Ovary (tissue), 9 donors: ENCODE measurements around the gene TTC29. TPM values are rescaled to one million over a fixed set of nuclear protein-coding genes. Genes with fewer than 3 reads are reported as not detected.

ENCODE experiments used
- DNase-seq, 5 donors: peaks; one replicate each; pipeline ENCODE4 v3.0.0-alpha.2; 2019 to 2020
- H3K27ac ChIP-seq, 2 donors: fragments of 200-600 bp; one replicate each; pipeline versions ENCODE4 v1.5.1 to v1.8.0; 2019 to 2022
- H3K27me3 ChIP-seq: fragments of 200-600 bp; one replicate; pipeline ENCODE4 v1.8.0; 2022
- H3K36me3 ChIP-seq: fragments of 200-600 bp; sonication (generic); one replicate; pipeline ENCODE4 v1.5.1; 2019
- H3K4me1 ChIP-seq: one replicate; pipeline ENCODE4 v1.8.1; 2013; ENCODE audit warnings: mild to moderate bottlenecking, moderate library complexity; ENCODE audit not compliant: insufficient read depth
- H3K4me3 ChIP-seq: fragments of 200-600 bp; sonication (generic); one replicate; pipeline ENCODE4 v1.5.1; 2017
- H3K9me3 ChIP-seq, 2 donors: fragments of 200-600 bp in 1 of 2; sonication (generic) in 1 of 2; one replicate each; pipeline versions ENCODE4 v1.5.1 to v1.8.1; 2013 to 2019; ENCODE audit warnings: mild to moderate bottlenecking in 1 of 2, moderate library complexity in 1 of 2
- CTCF ChIP-seq, 3 donors: fragments of 450-650 bp in 2 of 3; fragments of 200-600 bp in 1 of 3; IDR thresholded peaks; one replicate each; pipeline versions ENCODE4 v1.5.1 to v1.8.0; 2016 to 2022; ENCODE audit warnings: antibody characterized with exemption in 3 of 3, mild to moderate bottlenecking in 1 of 3
- EP300 ChIP-seq: sonication (generic); formaldehyde crosslinking; IDR thresholded peaks from one replicate; pipeline ENCODE4 v1.6.1; 2017; ENCODE audit warnings: antibody characterized with exemption
- POLR2A ChIP-seq: fragments of 450-650 bp; IDR thresholded peaks from one replicate; pipeline ENCODE4 v1.6.1; 2017; ENCODE audit warnings: antibody characterized with exemption, mild to moderate bottlenecking, moderate library complexity
- WGBS, 3 donors: extraction: QIAGEN DNeasy Blood & Tissue Kit in 1 of 3; methylation state at CpG; one replicate each; pipeline versions ENCODE4 v1.1.5 to v1.1.7; 2013 to 2017; 5-methylcytosine and 5-hydroxymethylcytosine counted together
- intact Hi-C, 4 donors: fragments of 100-400 bp; cut with DNase I; formaldehyde crosslinking; loops; one replicate each; pipeline versions ENCODE4 v1.11.0 to v1.15.1; 2022 to 2023
- polyA plus RNA-seq, 2 donors: library from polyadenylated mRNA; stranded (reverse); fragments of 200-250 nt in 1 of 2; fragments of 350-450 nt in 1 of 2; fragmentation: Illumina TruSeq in 1 of 2; extraction: RNeasy Lipid Tissue Mini Kit (QIAGEN cat#74804) in 1 of 2; gene quantifications; one replicate each; pipeline ENCODE4 v1.2.3, GENCODE V29; 2013 to 2014
- total RNA-seq, 7 donors: library from RNA; depleted of rRNA in 2 of 7; stranded (reverse); fragments of >200 nt in 2 of 7; fragmentation: NEBNext Ultra II Directional in 3 of 7; extraction: Animal tissue kit (Norgen Biotek cat#: 25700) in 3 of 7; gene quantifications; one replicate each; pipeline versions ENCODE4 v1.1.0 to v1.2.4, GENCODE V29; 2016 to 2023
- donor health status: DM: no; HTN: no; CAD: no; lungs with moderate emphysema.
- donor health status: DM: no; HTN: no; CAD: no.
- donor health status: Bipolar disorder and iron deficiency.
- donor health status: DM: yes; HTN: yes; CAD: no.
- donor health status: DM: no; HTN: no; CAD: no.
- donor health status: DM: yes; HTN: yes; CAD: no.

The TTC29 gene
- total and polyA plus RNA-seq, 9 donors, result 0.07 to 7.8 (median 0.67) TPM; not detected in 3

DNA sequence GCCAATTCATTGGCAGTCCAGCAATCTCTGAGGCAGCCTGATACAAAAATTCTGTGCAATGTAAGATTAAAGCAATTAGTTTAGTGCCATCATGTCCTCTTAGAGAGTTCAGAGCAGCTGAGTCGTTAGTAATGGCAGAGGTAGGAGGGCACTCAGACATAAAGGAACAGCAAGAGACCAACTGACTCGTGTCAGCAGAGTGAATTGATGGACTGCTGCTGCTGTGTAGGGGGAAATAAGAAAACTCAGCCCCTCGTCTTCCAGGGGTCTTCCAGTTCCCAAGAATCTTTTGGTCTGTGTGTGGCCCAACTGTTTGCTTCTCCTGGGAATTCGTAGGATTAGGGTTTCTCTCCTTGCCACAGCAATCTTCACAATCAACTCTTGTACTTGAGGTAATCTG is 100.9 kb downstream of the TTC29 start:
- Histone ChIP-seq H3K4me1 (no peaks in the 10 kb centered on the region), H3K27me3 (no peaks in the 10 kb centered on the region), H3K4me3 (no peak overlapping the region), H3K9me3 (no peaks in the 10 kb centered on the region), H3K36me3 (no peaks in the 10 kb centered on the region), H3K27ac (no peak overlapping the region)
- no peak for TF ChIP-seq CTCF (IDR thresholded peaks at IDR 0.05)
- no peak for TF ChIP-seq EP300
- TF ChIP-seq POLR2A, result no peak
- intact Hi-C loops, result loop anchor here in 1 of 4 donors (5.0 kb wide), 1 partner anchor 693 kb away; no protein-coding TSS in a partner anchor
- DNase-seq, result no peak
- 27 to 45% (median 36%) methylated on average over 4 of the region's 4 CpGs for WGBS, 3 donors

GRCh38 chr4:146842876-146843275 is 102.8 kb downstream of the TTC29 start:
- no peaks in the 10 kb centered on the region for H3K9me3 ChIP-seq

GRCh38 chr4:146840731-146841130 is 104.9 kb downstream of the TTC29 start:
- H3K27ac ChIP-seq, result no peak overlapping the region
- H3K4me1 ChIP-seq, result no peaks in the 10 kb centered on the region
- no peak overlapping the region for H3K4me3 ChIP-seq
- H3K9me3 ChIP-seq, result no peaks in the 10 kb centered on the region
- H3K27me3 ChIP-seq, result no peaks in the 10 kb centered on the region
- TF ChIP-seq POLR2A (no peak), EP300 (no peak), CTCF (IDR thresholded peaks at IDR 0.05) (no peak)
- intact Hi-C loops, result loop anchor here in 1 of 4 donors (5.0 kb wide), 1 partner anchor 697 kb away; no protein-coding TSS in a partner anchor
- H3K36me3 ChIP-seq, result no peaks in the 10 kb centered on the region
- no peak for DNase-seq

More at GRCh38 chr4:146842876-146843275, 102.8 kb downstream of the TTC29 start:
- intact Hi-C loops, result loop anchor here in 1 of 4 donors (5.0 kb wide), 1 partner anchor 694 kb away; no protein-coding TSS in a partner anchor
- WGBS, 3 donors, result 83 to 87% (median 84%) methylated on average over 1 of the region's 1 CpG
- no peaks in the 10 kb centered on the region for H3K36me3 ChIP-seq
- DNase-seq, result no peak
- H3K4me3 ChIP-seq, result no peak overlapping the region
- H3K27me3 ChIP-seq, result no peaks in the 10 kb centered on the region
- H3K27ac ChIP-seq, result no peak overlapping the region
- no peak for TF ChIP-seq POLR2A
- TF ChIP-seq EP300, result no peak
- no peak for TF ChIP-seq CTCF (IDR thresholded peaks at IDR 0.05)
- no peaks in the 10 kb centered on the region for H3K4me1 ChIP-seq

DNA sequence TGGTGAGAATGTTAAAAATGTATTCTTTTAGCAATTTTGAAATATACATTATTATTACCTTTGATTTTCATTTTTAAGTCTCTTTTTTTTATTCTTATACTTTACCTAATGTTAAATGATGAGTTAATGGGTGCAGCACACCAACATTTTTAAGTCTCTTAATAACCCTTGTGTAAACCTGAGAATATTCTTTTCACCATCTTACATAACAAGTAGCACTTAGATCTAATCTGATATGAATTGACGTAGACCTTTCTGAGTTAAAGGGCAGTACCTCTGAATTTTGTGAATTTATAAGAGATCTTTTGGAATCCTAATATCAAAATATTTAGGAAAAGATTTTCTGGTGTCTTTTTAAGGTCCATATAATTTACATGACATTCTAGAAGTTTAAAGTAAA is 110.6 kb downstream of the TTC29 start:
- intact Hi-C loops, result no loop called here
- Histone ChIP-seq H3K27ac (no peak overlapping the region), H3K27me3 (no peaks in the 10 kb centered on the region), H3K4me1 (no peaks in the 10 kb centered on the region), H3K9me3 (no peaks in the 10 kb centered on the region), H3K4me3 (no peak overlapping the region), H3K36me3 (no peaks in the 10 kb centered on the region)
- no peak for DNase-seq
- TF ChIP-seq EP300 (no peak), CTCF (IDR thresholded peaks at IDR 0.05) (no peak), POLR2A (no peak)
- WGBS, 3 donors, result 80 to 93% (median 86%) methylated on average over 1 of the region's 1 CpG
